Skin of body (tissue), 2 donors: ENCODE results near the gene AGPAT4. TPM values are rescaled to one million over a fixed set of nuclear protein-coding genes. Genes with fewer than 3 reads are reported as not detected.
"Not testable (repeated sequence)": the region's sequence is repeated elsewhere in the genome, so short reads cannot be mapped to it uniquely, and the experiment has no call there.

ENCODE experiments used
- DNase-seq: peaks from one replicate; lab custom pipeline; 2025; lab: John Stamatoyannopoulos, UW
- total RNA-seq: library from RNA; depleted of rRNA; stranded (reverse); fragments of >200 nt; gene quantifications from one replicate; pipeline ENCODE4 v1.2.3, GENCODE V29; 2014

Gene AGPAT4
- total RNA-seq, 1 donor from 2014 or later, result 17.2 TPM

GRCh38 chr6:161140554-161140875 lies 133.3 kb downstream of the AGPAT4 start:
- DNase-seq, result no peak

DNA sequence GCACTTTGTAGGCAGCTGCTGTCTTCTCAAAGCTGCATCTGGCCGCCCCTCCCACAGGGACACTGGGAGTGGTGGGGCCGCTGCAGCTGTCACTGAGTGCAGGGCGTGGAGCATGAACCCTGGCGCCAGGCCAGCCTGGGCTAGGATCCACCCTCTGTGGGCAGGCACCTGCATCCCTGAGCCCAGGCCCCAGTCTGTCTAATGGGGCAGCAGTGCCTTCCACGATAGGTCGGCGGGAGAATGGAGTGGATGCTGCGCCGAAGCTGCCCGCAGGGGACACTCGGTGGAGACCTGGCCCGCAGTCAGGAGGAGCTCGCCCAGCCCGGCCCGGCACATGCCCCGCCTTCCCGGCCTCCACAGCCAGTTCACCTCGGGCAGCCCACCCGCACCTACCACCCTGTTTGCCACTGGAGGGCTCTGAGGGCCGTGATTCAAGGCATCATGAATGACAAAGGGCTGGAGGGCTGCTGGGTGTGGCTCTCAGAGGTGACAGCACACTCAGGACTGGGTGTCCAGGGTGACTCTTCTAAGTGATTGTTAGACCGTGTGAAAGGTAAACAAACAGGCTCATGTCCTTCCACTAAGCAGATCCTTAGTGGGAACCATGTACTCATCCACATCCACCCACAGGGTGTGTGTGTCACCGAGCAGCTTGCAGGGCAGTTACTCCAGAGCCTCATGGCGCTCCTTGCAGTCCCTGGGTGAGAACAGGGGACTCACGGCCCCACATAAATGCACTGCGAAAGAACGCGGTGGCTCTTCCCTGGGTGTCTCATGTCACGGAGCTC lies 133.9 kb downstream of the AGPAT4 start:
- DNase-seq, result no peak

GRCh38 chr6:161139304-161139765 lies 134.5 kb downstream of the AGPAT4 start:
- DNase-seq, result no peak

GRCh38 chr6:161138543-161139303 lies 135.1 kb downstream of the AGPAT4 start:
- no peak for DNase-seq

GRCh38 chr6:161137839-161138542 lies 135.9 kb downstream of the AGPAT4 start:
- DNase-seq, result no peak

GRCh38 chr6:161137320-161137719 lies 136.5 kb downstream of the AGPAT4 start:
- no peak for DNase-seq

GRCh38 chr6:161136655-161137054 lies 137.2 kb downstream of the AGPAT4 start:
- no peak for DNase-seq

- no peak for DNase-seq
Observed at GRCh38 chr6:161135695-161136591, 137.9 kb downstream of the AGPAT4 start.

DNA sequence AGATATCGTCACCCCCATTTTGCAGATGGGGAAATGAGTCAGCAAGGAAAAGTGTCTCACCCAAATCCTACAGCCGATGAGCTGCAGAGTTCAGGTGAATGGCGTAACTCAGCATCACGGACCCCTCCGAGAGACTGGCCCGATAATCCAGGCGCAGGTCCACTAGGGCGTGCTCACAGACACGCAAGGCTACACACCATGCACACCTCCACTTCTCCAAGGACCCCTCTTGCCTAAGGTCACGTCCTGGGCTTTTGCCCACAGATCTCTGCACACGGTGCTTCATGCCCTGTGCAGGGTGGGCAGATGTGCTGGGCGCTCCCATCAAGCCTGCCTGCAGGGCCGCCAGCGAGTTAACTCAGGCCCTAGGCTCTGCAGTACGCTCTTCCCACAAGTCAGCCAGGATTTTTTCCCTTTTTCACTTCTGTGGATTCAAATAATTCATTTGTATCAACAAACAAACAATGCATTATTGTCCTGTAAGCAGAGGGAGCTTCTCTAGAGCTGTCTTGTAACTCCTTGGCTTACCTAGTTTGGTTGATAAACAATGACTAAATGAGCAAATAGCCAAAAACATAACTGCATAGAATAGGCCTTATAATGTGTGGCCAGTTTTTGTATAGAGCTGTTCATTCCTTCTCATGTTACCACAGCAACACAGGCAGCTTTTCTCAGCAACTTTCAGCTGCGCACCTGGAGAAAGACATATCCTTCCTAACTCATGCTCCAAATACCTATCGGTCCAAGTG lies 139.1 kb downstream of the AGPAT4 start:
- DNase-seq, result no peak

DNA sequence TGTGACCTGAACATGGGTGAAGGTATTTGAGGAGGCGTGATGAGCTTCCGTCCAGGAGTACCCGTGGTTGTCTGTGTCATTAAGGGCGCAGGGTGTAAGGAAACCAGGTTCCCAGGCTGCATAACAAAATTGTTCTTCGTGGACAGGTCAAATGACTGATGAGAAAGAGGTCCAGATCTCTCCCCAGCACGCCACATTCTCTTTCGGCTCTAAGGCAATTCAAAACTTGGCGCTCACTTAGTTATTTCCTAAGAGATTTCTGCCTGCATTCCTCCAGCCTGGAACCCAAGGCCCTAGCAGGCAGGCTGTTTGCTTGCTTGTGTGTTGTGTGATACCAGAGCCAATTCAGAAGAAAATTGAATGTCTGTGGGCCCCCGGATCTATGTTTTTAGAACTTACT lies 139.9 kb downstream of the AGPAT4 start:
- no peak for DNase-seq

DNA sequence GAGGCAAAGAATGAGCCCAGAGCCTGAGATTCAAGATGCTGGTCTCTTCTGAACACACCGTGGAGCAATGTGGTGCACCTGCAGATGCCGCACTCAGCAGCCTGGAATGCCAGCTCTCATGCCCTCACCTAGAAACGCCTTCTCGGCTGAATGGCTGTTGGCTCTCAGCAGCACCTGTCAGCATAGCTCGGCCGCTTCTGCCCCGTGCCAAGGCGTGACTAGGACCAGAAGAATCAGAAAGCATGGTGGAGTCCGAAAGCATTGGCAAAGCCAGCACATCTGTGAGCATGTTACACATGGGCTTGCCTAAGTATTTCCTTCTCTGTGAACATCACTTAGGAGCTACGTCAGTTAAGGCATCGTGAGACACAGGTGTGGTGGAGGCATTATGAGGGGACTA lies 141.5 kb downstream of the AGPAT4 start:
- no peak for DNase-seq

GRCh38 chr6:161130967-161131766 lies 142.7 kb downstream of the AGPAT4 start:
- DNase-seq, result no peak

DNA sequence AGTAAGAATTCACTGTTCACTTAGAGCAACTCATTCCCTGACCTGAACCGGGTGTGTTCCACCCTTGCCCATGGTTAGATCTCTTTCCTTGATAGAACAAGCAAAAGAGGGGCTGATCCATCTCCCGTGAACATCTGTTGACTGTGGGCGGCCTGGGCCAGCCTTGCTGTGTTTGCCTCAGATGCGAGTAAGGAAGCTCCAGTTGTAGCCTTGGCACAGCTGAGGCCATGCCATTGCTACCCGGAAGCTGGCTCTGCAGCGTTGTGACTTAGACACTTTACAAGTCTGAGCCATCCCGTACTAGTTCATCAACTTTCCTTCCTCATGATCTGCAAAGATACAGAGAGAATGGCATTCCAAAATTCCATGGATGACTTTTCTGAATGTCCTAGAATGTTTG lies 143.3 kb downstream of the AGPAT4 start:
- no peak for DNase-seq

DNA sequence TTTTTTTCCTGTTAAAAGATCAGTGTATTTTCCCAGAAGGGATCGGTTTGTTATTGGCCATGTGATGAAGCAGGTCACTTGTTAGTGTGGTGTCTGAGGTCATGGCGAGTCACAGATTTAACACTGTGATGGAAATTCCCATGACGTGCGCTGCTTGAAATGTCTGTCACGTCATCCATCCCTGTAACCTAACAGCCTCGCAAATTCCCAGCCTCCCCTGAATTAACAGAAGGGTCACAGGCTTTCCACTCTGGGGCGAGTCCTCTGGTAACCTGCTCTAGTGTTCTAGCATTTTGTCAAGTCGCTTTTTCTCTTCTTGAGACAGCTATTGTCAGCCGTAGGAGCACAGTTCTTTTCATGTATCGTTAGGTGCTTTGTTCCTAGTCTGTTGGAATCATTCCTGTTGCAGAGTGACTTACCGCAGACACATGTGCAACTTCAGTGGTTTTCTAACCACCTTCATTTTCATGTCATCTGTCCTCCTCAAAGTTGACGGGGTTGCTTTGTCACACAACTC lies 145.1 kb downstream of the AGPAT4 start:
- DNase-seq, result no peak

- DNase-seq, result no peak
Observed at GRCh38 chr6:161128230-161128629, 145.6 kb downstream of the AGPAT4 start.

GRCh38 chr6:161127071-161127740 lies 146.7 kb downstream of the AGPAT4 start:
- DNase-seq, result no peak

GRCh38 chr6:161125591-161125990 lies 148.3 kb downstream of the AGPAT4 start:
- no peak for DNase-seq

GRCh38 chr6:161123319-161123718 lies 150.5 kb downstream of the AGPAT4 start:
- not testable (repeated sequence) for DNase-seq

DNA sequence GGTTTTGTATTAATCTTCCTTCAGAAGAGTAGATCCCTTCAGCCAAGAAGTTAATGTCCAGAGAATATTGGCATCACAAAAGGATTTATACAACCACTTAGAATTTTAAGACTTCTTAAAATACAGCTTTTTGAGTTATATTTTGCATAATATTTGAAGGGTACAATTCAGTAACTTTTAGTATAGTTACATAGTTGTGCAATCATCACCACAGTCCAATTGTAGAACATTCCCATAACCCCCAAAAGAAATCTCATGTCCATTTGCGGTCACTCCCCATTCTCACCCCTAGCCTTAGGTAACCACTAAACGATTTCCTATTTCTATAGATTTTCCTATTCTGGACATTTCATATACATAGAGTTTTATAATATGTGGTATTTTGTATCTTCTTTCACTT lies 155.9 kb downstream of the AGPAT4 start:
- no peak for DNase-seq
